ENCODE measurements around the gene NUDT8.

- TF ChIP-seq CTCF (IDR thresholded peaks at IDR 0.05) (peak; percentile 40 to 79 (median 42)), POLR2AphosphoS5 (IDR thresholded peaks at IDR 0.05) (peak; percentile 81 to 87 (median 86)), POLR2A (IDR thresholded peaks at IDR 0.05) (no peak)
Observed at GRCh38 chr11:67583247-67584204, 46.2 kb downstream of the NUDT8 start, which contains the start of gene GSTP1.

All from breast epithelium (tissue), 3 donors.